ENCODE data around the gene BCAS3. TPM values are rescaled to one million over a fixed set of nuclear protein-coding genes. Genes with fewer than 3 reads are reported as not detected.

Gene BCAS3
- total RNA-seq, 1 donor from 2014 or later = 44.8 TPM

GRCh38 chr17:60832631-60833030 is 155.0 kb downstream of the BCAS3 start:
- H3K9me3 Mint-ChIP-seq (ENCODE audit: unreplicated experiment) = no peaks in the 10 kb centered on the region
- no peaks in the 10 kb centered on the region for H3K36me3 Mint-ChIP-seq (ENCODE audit: unreplicated experiment)
- H3K27ac Mint-ChIP-seq (ENCODE audit: unreplicated experiment) = no peak overlapping the region
- DNase-seq = no peak
- no peak for TF ChIP-seq CTCF (IDR thresholded peaks at IDR 0.05; ENCODE audit: partially characterized antibody, unreplicated experiment)
- H3K27me3 Mint-ChIP-seq (ENCODE audit: unreplicated experiment) = no peaks in the 10 kb centered on the region
- H3K4me1 Mint-ChIP-seq (ENCODE audit: low read depth, unreplicated experiment) = no peaks in the 10 kb centered on the region
- H3K4me3 Mint-ChIP-seq (ENCODE audit: unreplicated experiment) = no peak overlapping the region

- H3K27me3 Mint-ChIP-seq (ENCODE audit: unreplicated experiment) = no peaks in the 10 kb centered on the region
- H3K9me3 Mint-ChIP-seq (ENCODE audit: unreplicated experiment) = no peaks in the 10 kb centered on the region
- H3K27ac Mint-ChIP-seq (ENCODE audit: unreplicated experiment) = no peak overlapping the region
- no peak for TF ChIP-seq CTCF (IDR thresholded peaks at IDR 0.05; ENCODE audit: partially characterized antibody, unreplicated experiment)
- DNase-seq = no peak
- peaks cover 4% of the 10 kb centered on the region for H3K36me3 Mint-ChIP-seq (ENCODE audit: unreplicated experiment)
- H3K4me3 Mint-ChIP-seq (ENCODE audit: unreplicated experiment) = no peak overlapping the region
- H3K4me1 Mint-ChIP-seq (ENCODE audit: low read depth, unreplicated experiment) = no peaks in the 10 kb centered on the region
Observed at GRCh38 chr17:60840456-60840855, 162.8 kb downstream of the BCAS3 start.

DNA sequence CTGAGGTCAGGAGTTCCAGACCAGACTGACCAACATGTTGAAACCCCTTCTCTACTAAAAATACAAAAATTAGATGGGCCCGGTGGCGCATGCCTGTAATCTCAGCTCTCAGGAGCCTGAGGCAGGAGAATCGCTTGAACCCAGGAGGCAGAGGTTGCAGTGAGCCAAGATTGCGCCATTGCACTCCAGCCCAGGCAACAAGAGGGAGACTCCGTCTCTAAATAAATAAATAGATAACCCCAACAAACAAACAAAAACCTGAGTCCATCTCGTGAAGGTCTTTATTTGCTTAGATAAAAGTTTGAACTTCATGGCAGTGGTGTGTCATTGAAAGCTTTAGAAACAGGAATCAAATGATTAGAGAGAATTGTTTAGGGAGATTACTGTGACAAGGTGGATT is 167.4 kb downstream of the BCAS3 start:
- no peak for DNase-seq
- Mint-ChIP-seq H3K4me3 (ENCODE audit: unreplicated experiment) (no peak overlapping the region), H3K4me1 (ENCODE audit: low read depth, unreplicated experiment) (no peaks in the 10 kb centered on the region), H3K27me3 (ENCODE audit: unreplicated experiment) (no peaks in the 10 kb centered on the region), H3K27ac (ENCODE audit: unreplicated experiment) (no peak overlapping the region), H3K9me3 (ENCODE audit: unreplicated experiment) (no peaks in the 10 kb centered on the region), H3K36me3 (ENCODE audit: unreplicated experiment) (peaks cover 4% of the 10 kb centered on the region)
- no peak for TF ChIP-seq CTCF (IDR thresholded peaks at IDR 0.05; ENCODE audit: partially characterized antibody, unreplicated experiment)

- Mint-ChIP-seq H3K27me3 (ENCODE audit: unreplicated experiment) (no peaks in the 10 kb centered on the region), H3K4me1 (ENCODE audit: low read depth, unreplicated experiment) (no peaks in the 10 kb centered on the region), H3K36me3 (ENCODE audit: unreplicated experiment) (peaks cover 4% of the 10 kb centered on the region), H3K4me3 (ENCODE audit: unreplicated experiment) (no peak overlapping the region), H3K27ac (ENCODE audit: unreplicated experiment) (no peak overlapping the region), H3K9me3 (ENCODE audit: unreplicated experiment) (no peaks in the 10 kb centered on the region)
- TF ChIP-seq CTCF (IDR thresholded peaks at IDR 0.05; ENCODE audit: partially characterized antibody, unreplicated experiment) = no peak
- no peak for DNase-seq
Observed at GRCh38 chr17:60846175-60846574, 168.5 kb downstream of the BCAS3 start.

- no peak for DNase-seq
- Mint-ChIP-seq H3K9me3 (ENCODE audit: unreplicated experiment) (peaks cover 2% of the 10 kb centered on the region), H3K4me1 (ENCODE audit: low read depth, unreplicated experiment) (no peaks in the 10 kb centered on the region), H3K27ac (ENCODE audit: unreplicated experiment) (no peak overlapping the region), H3K4me3 (ENCODE audit: unreplicated experiment) (no peak overlapping the region), H3K36me3 (ENCODE audit: unreplicated experiment) (no peaks in the 10 kb centered on the region), H3K27me3 (ENCODE audit: unreplicated experiment) (no peaks in the 10 kb centered on the region)
- no peak for TF ChIP-seq CTCF (IDR thresholded peaks at IDR 0.05; ENCODE audit: partially characterized antibody, unreplicated experiment)
Observed at GRCh38 chr17:60851181-60851580, 173.5 kb downstream of the BCAS3 start.

Data from glutamatergic neuron (in vitro differentiated cells).